Heart left ventricle (tissue), 16 donors: ENCODE data around the gene PARP1. TPM values are rescaled to one million over a fixed set of nuclear protein-coding genes. Genes with fewer than 3 reads are reported as not detected.

Source experiments
- ATAC-seq, 4 donors: fragments of 200-7000 bp; cut with Tn5 transposase; one replicate each; pipeline ENCODE4 v1.9.1; 2020 to 2022; ENCODE audit warnings: moderate library complexity in 4 of 4, mild to moderate bottlenecking in 3 of 4, moderate number of reproducible peaks in 1 of 4
- DNase-seq, 5 donors: peaks; one replicate each; pipeline ENCODE4 v3.0.0-alpha.2; 2020
- H3K27ac ChIP-seq, 12 donors: fragments of 200-600 bp; sonication (generic) in 4 of 12; one replicate each; pipeline versions ENCODE4 v1.5.0 to v1.8.0; 2016 to 2022; ENCODE audit warnings: mild to moderate bottlenecking in 2 of 12
- H3K27me3 ChIP-seq, 9 donors: fragments of 200-600 bp; sonication (generic) in 2 of 9; one replicate each; pipeline versions ENCODE4 v1.5.1 to v1.8.0; 2016 to 2022; ENCODE audit warnings: mild to moderate bottlenecking in 3 of 9
- H3K36me3 ChIP-seq, 9 donors: fragments of 200-600 bp; sonication (generic) in 2 of 9; one replicate each; pipeline versions ENCODE4 v1.5.0 to v1.8.0; 2018 to 2022; ENCODE audit warnings: mild to moderate bottlenecking in 2 of 9
- H3K4me1 ChIP-seq, 12 donors: fragments of 200-600 bp; sonication (generic) in 4 of 12; one replicate each; pipeline versions ENCODE4 v1.5.0 to v1.8.0; 2016 to 2022; ENCODE audit warnings: mild to moderate bottlenecking in 3 of 12
- H3K4me3 ChIP-seq, 12 donors: fragments of 200-600 bp; sonication (generic) in 4 of 12; one replicate each; pipeline versions ENCODE4 v1.5.0 to v1.8.0; 2017 to 2022; ENCODE audit warnings: mild to moderate bottlenecking in 9 of 12, moderate library complexity in 4 of 12
- H3K9me3 ChIP-seq, 12 donors: fragments of 200-600 bp; sonication (generic) in 4 of 12; one replicate each; pipeline versions ENCODE4 v1.5.0 to v1.8.0; 2016 to 2022; ENCODE audit warnings: mild to moderate bottlenecking in 1 of 12
- POLR2A ChIP-seq, 2 donors: fragments of 450-650 bp; IDR thresholded peaks; one replicate each; pipeline ENCODE4 v1.6.1; 2017; ENCODE audit warnings: antibody characterized with exemption in 2 of 2, mild to moderate bottlenecking in 2 of 2, moderate library complexity in 2 of 2
- WGBS, 4 donors: extraction: QIAGEN DNeasy Blood & Tissue Kit in 2 of 4; methylation state at CpG; one replicate each; pipeline versions ENCODE4 v1.1.5 to v1.1.7; 2013 to 2018; 5-methylcytosine and 5-hydroxymethylcytosine counted together
- intact Hi-C, 10 donors: fragments of 100-400 bp; cut with DNase I; formaldehyde crosslinking; loops; one replicate each; pipeline versions ENCODE4 v1.11.1 to v1.14.2; 2022
- polyA plus RNA-seq, 2 donors: library from polyadenylated mRNA; stranded (reverse); fragments of 200-250 nt; gene quantifications; one replicate each; pipeline ENCODE4 v1.2.3, GENCODE V29; 2013
- total RNA-seq, 9 donors: library from RNA; depleted of rRNA in 2 of 9; stranded (reverse); fragments of >200 nt in 2 of 9; fragmentation: NEBNext Ultra II Directional in 3 of 9; extraction: Animal tissue kit (Norgen Biotek cat#: 25700) in 3 of 9; gene quantifications; one replicate each; pipeline versions ENCODE4 v1.1.0 to v1.2.4, GENCODE V29; 2016 to 2023
- TF ChIP-seq, protein P1 (sequence below), 12 donors: fragments of 200-600 bp; sonication (generic) in 4 of 12; IDR thresholded peaks; one replicate each; pipeline versions ENCODE4 v1.5.0 to v1.8.0; 2018 to 2022; ENCODE audit warnings: antibody characterized with exemption in 12 of 12, mild to moderate bottlenecking in 5 of 12
- donor health status: ischemic (EF 13 %, LVEDD 7.1; RV severe dilation, severe dysfunction).
- donor health status: healthy with polysubstance abuse.
- donor health status: DM: no; HTN: yes; CAD: no.
- donor health status: DM: no; HTN: no; CAD: no.
- donor health status: ischemic (EF 25% LVEDD 6.9; RV normal size, moderate dysfunction).
- donor health status: ischemic (EF 25% LVEDD 5.7; RV mildly dilated, moderate dysfunction).
- donor health status: healthy.
- donor health status: DM: yes; HTN: yes; CAD: no.
- donor health status: ischemic (EF 35%, LVEDD 5.7; RV mildly dilated, moderate dysfunction).
- donor health status: nonischemic (EF 11% LVEDD 7.7; RV severe dilation, severe dysfunction).
- donor health status: DM: yes; HTN: yes; CAD: no.
- donor health status: PGD.
- donor health status: ischemic (EF 29% LVEDD 5.4; RV normal size, mild dysfunction).
- donor health status: nonischemic (EF 23%, LVEDD 6.1; RV moderate dilation, normal function).

PARP1 gene
- total and polyA plus RNA-seq, 11 donors, result 50.4 to 168 (median 111) TPM

DNA sequence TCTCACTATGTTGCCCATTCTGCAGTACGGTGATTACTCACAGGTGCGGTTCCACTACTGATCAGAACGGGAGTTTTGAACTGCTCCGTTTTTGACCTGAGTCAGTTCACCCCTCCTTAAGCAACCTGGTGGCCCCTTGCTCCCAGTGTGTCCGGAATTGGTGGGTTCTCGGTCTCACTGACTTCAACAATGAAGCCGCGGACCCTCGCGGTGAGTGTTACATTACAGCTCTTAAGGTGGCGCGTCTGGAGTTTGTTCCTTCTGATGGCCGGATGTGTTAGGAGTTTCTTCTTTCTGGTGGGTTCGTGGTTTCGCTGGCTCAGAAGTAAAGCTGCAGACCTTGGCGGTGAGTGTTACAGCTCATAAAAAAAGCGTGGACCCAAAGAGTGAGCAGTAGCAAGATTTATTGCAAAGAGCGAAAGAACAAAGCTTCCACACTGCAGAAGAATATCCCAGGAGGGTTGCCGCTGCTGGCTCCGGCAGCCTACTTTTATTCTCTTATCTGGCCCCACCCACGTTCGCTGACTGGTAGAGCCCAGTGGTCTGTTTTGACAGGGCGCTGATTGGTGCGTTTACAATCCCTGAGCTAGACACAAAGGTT is 17.6 kb upstream of the PARP1 start:
- no peak for DNase-seq
- no peaks in the 10 kb centered on the region for H3K9me3 ChIP-seq
- H3K27me3 ChIP-seq, result no peaks in the 10 kb centered on the region
- WGBS, 4 donors, result 76 to 85% (median 83%) methylated on average over 24 of the region's 24 CpGs
- no peak overlapping the region for H3K27ac ChIP-seq
- intact Hi-C loops, result loop anchor here in 9 of 10 donors (2.0 to 10.0 kb wide), 7 partner anchors 119 to 399 kb away; partner anchors contain the start of gene STUM (in 3 of the 9)
- no peaks in the 10 kb centered on the region for H3K36me3 ChIP-seq
- TF ChIP-seq, protein P1, sequence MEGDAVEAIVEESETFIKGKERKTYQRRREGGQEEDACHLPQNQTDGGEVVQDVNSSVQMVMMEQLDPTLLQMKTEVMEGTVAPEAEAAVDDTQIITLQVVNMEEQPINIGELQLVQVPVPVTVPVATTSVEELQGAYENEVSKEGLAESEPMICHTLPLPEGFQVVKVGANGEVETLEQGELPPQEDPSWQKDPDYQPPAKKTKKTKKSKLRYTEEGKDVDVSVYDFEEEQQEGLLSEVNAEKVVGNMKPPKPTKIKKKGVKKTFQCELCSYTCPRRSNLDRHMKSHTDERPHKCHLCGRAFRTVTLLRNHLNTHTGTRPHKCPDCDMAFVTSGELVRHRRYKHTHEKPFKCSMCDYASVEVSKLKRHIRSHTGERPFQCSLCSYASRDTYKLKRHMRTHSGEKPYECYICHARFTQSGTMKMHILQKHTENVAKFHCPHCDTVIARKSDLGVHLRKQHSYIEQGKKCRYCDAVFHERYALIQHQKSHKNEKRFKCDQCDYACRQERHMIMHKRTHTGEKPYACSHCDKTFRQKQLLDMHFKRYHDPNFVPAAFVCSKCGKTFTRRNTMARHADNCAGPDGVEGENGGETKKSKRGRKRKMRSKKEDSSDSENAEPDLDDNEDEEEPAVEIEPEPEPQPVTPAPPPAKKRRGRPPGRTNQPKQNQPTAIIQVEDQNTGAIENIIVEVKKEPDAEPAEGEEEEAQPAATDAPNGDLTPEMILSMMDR (IDR thresholded peaks at IDR 0.05), result no peak
- TF ChIP-seq POLR2A (IDR thresholded peaks at IDR 0.05), result no peak
- H3K4me1 ChIP-seq, result peaks cover 0 to 11% (median 0%) of the 10 kb centered on the region in 12 donors
- peak overlapping the region in 1 of 12 donors; percentile 10 for H3K4me3 ChIP-seq
- ATAC-seq, result no peak

DNA sequence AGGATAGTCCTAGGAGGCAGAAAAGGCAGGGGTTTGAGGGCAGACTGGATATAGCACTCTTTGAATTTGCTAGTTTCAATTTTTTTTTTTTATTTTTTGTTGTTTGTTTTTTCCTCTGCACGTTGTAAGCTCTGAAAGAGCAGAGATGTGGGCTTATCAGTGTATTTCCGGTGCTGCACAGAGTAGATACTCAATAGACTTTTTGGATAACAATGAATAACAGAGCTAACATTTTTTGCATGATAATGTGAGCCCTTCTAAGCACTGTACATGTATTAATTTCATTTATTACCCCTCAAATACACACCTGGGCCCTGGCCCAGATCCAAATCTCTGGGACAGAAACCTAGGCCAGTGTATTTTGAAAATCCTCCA is 17.1 kb upstream of the PARP1 start:
- Histone ChIP-seq H3K36me3 (no peaks in the 10 kb centered on the region), H3K9me3 (no peaks in the 10 kb centered on the region), H3K4me3 (peak overlapping the region in 1 of 12 donors; percentile 10), H3K27me3 (no peaks in the 10 kb centered on the region), H3K27ac (no peak overlapping the region), H3K4me1 (peaks cover 0 to 10% (median 0%) of the 10 kb centered on the region in 12 donors)
- 15 to 32% (median 25%) methylated on average over 2 of the region's 2 CpGs for WGBS, 4 donors
- DNase-seq (no peak), ATAC-seq (no peak)
- TF ChIP-seq, protein P1 (IDR thresholded peaks at IDR 0.05), result no peak
- TF ChIP-seq POLR2A (IDR thresholded peaks at IDR 0.05), result no peak
- intact Hi-C loops, result loop anchor here in 9 of 10 donors (2.0 to 10.0 kb wide), 7 partner anchors 120 to 400 kb away; partner anchors contain the start of gene STUM (in 3 of the 9)

DNA sequence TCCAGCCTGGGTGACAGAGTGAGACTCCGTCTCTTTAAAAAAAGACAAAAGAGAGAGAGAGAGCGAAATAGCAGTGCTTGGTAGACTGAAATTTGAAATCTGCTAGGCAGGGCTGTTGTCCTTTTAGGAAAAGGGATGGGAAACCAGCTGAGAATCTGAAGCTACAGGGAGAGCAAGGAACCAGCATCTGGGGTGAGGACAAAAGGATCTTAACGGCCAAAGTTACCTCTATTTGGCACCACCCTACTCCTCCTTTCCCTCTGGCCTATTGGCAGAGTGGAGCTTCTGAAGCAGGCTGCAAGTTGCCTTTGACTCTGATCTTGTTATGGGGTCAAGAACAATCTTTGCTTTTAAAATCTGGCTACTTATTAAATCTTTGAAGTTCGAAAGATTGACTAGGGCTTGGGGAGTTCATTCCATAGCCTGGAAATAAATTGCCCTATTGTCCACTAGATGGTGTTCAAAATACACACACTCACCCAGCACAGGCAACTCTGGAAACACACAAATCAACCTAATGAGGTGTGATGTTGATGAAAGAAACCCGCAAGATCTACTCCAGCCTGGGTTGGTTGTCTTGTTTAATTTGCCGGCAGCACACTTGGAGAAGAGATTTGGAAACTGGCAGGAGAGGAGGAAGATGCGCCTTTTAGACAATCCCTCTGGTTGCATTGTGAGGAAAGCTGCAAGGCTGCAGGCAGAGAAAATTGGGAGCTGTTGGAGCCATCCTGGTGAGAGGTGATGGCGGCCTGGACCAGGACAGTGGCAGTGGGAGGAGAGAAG is 16.5 kb upstream of the PARP1 start:
- TF ChIP-seq, protein P1 (IDR thresholded peaks at IDR 0.05), result peak; percentile 37 to 71 (median 61)
- TF ChIP-seq POLR2A (IDR thresholded peaks at IDR 0.05), result no peak
- Histone ChIP-seq H3K27ac (no peak overlapping the region), H3K4me1 (peaks cover 0 to 9% (median 0%) of the 10 kb centered on the region in 12 donors), H3K9me3 (no peaks in the 10 kb centered on the region), H3K4me3 (no peak overlapping the region), H3K27me3 (no peaks in the 10 kb centered on the region), H3K36me3 (no peaks in the 10 kb centered on the region)
- ATAC-seq (peak in 3 of 4 donors; percentile 71 to 84 (median 77)), DNase-seq (no peak)
- 47 to 60% (median 54%) methylated on average over 8 of the region's 8 CpGs for WGBS, 4 donors
- intact Hi-C loops, result loop anchor here (2.0 to 10.0 kb wide), 9 partner anchors 120 to 400 kb away; partner anchors contain the start of gene STUM (in 3 of the 10)

DNA sequence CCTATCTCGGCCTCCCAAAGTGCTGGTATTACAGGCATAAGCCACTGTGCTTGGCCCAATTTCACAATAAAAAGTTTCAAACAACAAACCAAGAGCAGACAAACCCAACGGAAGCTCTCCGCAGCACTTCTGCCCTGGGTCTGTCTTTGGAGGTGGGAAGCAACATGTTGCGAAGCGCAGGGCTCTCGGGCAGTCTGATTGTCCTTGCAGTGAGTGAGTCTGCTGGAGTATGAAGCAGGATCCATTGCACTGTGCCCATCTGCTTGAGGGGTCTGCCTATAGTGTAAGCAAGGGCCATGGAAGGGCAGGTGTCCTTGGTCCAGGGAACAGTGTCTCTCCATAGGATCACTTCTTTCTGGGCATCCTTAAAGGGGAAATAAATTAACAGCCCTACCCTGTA is 14.6 kb upstream of the PARP1 start:
- DNase-seq (no peak), ATAC-seq (no peak)
- no peak for TF ChIP-seq POLR2A (IDR thresholded peaks at IDR 0.05)
- TF ChIP-seq, protein P1 (IDR thresholded peaks at IDR 0.05), result no peak
- Histone ChIP-seq H3K9me3 (no peaks in the 10 kb centered on the region), H3K27me3 (no peaks in the 10 kb centered on the region), H3K36me3 (no peaks in the 10 kb centered on the region), H3K27ac (no peak overlapping the region), H3K4me1 (peaks cover 0 to 9% (median 0%) of the 10 kb centered on the region in 12 donors), H3K4me3 (no peak overlapping the region)
- intact Hi-C loops, result loop anchor here (5.0 to 10.0 kb wide), 6 partner anchors 122 to 402 kb away; partner anchors contain the start of gene STUM (in 3 of the 10)
- 90 to 96% (median 95%) methylated on average over 6 of the region's 6 CpGs for WGBS, 4 donors
